D721Med (cell line): ENCODE data around the gene PSMB3.
"Not testable (repeated sequence)": the region's sequence is repeated elsewhere in the genome, so short reads cannot be mapped to it uniquely, and the experiment has no call there.

Experiments used
- DNase-seq: peaks from one replicate; pipeline ENCODE4 v3.0.0; 2011; ENCODE audit warnings: low spot score; ENCODE audit not compliant: insufficient read length
- FAIRE-seq: peaks from 2 replicates; lab custom pipeline; 2011; peaks lifted over from hg19 to GRCh38; lab: Jason Lieb, UNC
- TF ChIP-seq, protein P1 (sequence below): IDR thresholded peaks from 2 replicates; pipeline ENCODE4 v1.5.1; 2012; ENCODE audit warnings: mild to moderate bottlenecking, control low read depth; ENCODE audit not compliant: insufficient read depth; ENCODE audit errors: missing control alignments

The PSMB3 gene

DNA sequence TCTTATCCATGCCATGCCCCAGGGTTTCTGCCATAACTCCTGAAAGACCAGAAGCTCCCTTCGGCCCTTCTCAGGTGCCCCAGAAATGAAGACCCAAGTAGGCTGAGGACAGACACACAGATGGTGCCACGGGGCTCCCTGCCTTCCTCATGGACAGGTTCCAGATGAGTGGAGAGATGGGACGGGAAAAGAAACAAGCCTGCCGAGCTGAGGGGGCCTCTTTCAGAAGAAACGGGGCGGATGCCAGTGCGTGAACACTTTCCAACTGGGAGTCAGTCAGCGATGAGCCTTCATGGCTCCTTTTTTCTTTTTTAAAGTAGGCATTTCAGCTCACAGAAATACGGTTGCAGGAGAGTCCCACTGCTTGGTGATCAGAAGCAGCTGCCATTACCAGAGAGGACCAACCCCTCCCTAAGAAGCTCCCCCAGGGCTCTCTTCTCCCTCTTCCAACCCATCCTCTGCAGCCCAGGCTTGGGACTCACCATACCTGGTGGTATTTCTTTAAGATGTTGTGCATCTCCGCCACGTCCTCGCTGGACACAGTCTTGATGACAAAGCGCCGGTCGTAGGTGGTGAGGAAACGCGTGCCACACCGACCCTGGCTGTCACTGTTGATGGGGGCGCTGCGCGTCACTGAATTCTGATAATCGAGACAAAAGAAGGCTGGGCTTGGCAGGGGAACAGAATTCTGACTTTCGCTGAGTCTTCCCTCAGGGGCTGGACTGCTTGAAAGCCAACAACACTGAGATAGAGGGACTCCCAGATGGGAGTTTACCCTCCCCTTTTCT lies 27.6 kb downstream of the PSMB3 start:
- no peak for FAIRE-seq
- TF ChIP-seq, protein P1, sequence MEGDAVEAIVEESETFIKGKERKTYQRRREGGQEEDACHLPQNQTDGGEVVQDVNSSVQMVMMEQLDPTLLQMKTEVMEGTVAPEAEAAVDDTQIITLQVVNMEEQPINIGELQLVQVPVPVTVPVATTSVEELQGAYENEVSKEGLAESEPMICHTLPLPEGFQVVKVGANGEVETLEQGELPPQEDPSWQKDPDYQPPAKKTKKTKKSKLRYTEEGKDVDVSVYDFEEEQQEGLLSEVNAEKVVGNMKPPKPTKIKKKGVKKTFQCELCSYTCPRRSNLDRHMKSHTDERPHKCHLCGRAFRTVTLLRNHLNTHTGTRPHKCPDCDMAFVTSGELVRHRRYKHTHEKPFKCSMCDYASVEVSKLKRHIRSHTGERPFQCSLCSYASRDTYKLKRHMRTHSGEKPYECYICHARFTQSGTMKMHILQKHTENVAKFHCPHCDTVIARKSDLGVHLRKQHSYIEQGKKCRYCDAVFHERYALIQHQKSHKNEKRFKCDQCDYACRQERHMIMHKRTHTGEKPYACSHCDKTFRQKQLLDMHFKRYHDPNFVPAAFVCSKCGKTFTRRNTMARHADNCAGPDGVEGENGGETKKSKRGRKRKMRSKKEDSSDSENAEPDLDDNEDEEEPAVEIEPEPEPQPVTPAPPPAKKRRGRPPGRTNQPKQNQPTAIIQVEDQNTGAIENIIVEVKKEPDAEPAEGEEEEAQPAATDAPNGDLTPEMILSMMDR: no peak
- DNase-seq: no peak

DNA sequence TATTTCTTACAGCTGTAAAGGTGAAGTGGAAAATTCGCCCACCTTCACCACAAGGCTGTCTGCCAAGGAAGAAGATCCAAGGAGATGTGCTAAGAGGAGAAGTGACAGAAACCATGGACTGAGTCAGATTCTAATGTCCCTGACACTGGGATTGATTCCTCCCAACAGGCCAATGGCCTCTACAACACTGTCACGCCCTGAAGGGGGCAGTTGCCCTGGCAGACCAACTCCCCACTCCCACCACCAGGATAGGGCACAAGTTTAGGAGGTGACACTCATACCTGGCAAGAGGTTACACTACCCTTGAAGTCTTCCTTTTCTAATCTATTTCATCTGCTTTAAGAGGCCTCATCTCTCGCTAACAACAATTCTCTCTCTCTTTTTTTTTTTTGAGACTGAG lies 30.7 kb downstream of the PSMB3 start:
- DNase-seq (no peak), FAIRE-seq (no peak)
- TF ChIP-seq, protein P1: no peak

DNA sequence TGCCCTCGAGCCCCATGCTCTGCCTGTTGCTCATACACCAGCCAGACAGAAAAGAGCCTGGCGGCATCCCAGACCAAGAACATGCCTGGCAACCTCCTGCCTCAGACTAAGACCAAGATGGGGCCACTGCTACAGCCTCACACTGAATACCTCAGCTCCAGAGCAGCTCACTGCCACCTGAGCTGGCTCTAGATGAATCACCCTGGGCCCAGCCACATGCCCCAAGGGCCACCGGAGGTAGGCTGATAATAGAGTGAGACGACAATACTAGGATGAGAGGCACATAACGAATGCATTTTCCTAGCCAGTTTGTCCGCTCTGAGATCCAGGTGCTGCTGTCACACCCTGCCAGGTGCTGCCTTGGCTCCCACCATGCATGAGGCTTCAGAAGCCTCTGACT lies 33.8 kb downstream of the PSMB3 start:
- TF ChIP-seq, protein P1: no peak
- DNase-seq: no peak
- FAIRE-seq: no peak

DNA sequence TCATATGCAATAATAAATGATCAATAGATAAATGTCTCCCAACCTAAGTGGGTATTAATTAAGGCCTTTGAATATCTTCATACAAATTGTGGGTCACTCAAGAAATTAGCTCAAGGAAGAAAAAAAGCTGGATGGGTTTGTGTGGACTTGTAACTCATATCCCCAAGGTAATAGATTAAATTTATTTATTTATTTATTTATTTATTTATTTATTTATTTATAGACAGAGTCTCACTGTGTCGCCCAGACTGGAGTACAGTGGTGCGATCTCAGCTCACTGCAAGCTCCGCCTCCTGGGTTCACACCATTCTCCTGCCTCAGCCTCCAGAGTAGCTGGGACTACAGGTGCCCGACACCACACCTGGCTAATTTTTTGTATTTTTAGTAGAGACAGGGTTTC lies 35.5 kb downstream of the PSMB3 start:
- not testable (repeated sequence) for DNase-seq, FAIRE-seq

DNA sequence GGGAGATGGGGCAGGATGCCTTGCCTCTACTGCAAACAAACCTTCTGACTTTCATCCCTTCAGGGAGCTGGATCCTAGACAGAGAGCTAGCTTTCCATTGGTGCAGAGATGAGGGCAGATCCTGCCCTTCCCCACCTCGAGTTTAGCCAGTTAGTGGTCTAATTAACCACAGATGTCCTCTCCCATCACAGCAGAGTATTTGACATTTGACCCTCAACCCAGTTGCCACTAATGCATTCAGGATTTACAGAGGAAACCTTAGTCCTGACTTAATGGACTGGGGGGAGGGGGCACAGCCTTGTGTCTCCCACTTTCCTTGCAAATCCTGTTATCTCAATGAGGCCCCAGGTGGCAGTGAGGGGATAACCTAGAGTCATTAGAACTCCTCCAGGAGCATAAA lies 36.6 kb downstream of the PSMB3 start:
- no peak for DNase-seq
- no peak for FAIRE-seq
- TF ChIP-seq, protein P1: no peak

DNA sequence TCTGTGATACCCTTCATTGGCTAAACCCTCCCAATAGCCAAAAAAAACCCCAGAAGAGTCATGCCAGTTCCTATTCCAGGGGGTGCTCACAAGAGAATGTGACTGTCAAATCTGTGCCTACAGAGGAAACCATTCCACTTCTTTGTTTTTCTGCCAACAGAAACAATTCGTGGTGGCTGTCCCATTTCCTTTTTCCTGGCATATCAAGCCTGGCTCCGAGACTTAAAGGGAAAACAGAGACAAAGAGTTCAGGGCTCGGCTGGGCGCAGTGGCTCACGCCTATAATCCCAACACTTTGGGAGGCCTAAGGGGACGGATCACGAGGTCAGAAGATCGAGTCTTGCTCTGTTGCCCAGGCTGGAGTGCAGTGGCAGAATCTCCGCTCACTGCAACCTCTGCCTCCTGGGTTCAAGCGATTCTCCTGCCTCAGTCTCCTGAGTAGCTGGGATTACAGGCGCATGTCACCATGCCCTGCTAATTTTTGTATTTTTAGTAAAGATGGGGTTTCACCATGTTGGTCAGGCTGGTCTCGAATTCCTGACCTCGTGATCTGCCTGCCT lies 37.7 kb downstream of the PSMB3 start:
- not testable (repeated sequence) for DNase-seq, FAIRE-seq

DNA sequence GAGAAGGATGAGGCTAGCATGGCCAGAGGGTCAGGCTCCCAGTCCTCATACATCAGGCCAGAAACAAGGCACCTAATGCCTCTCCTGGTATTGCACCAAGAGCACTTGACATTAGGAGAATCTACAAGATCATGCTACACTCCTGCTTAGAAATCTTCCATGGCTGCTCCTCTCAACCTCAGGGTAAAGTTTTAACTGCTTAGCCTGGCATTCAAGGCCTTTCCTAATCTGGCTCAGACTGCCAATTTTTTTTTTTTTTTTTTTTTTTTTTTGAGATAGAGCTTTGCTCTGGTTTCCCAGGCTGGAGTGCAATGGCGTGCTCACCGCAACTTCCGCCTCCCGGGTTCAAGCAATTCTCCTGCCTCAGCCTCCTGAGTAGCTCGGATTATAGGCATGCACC lies 38.6 kb downstream of the PSMB3 start:
- FAIRE-seq (no peak), DNase-seq (no peak)
- TF ChIP-seq, protein P1: no peak

DNA sequence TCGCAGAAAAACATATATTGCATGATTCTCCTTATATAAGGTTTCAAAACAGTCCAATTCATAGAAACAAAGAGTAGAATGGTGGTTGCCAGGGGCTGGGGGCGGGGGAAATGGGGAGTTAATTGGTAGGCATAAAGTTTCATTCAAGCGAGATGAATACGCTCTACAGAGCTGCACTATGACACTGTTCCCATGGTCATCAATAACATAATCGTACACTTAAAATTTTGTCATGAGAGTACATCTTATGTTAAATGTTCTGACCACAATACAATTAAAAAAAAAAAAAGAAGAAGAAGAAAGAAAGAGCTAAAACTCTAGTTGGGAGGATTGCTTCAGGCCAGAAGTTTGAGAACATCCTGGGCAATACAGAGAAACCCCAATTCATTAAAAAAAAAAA lies 41.7 kb downstream of the PSMB3 start:
- FAIRE-seq (no peak), DNase-seq (no peak)
- TF ChIP-seq, protein P1: no peak
